Prostate gland (tissue), 2 donors: ENCODE measurements around the gene ACOX3.

Experiments used
- CTCF ChIP-seq, 4 experiments: fragments of 200-600 bp in 2 of 4; fragments of 450-650 bp in 2 of 4; sonication (generic) in 2 of 4; IDR thresholded peaks; 1 replicate in 3 of 4; 2 replicates in 1 of 4; pipeline ENCODE4 v1.5.1; 2016 to 2019; ENCODE audit warnings: antibody characterized with exemption in 4 of 4, mild to moderate bottlenecking in 2 of 4, moderate library complexity in 2 of 4
- POLR2A ChIP-seq: fragments of 450-650 bp; IDR thresholded peaks from one replicate; pipeline ENCODE4 v1.6.1; 2016; ENCODE audit warnings: antibody characterized with exemption, mild to moderate bottlenecking
- POLR2AphosphoS5 ChIP-seq: sonication (generic); formaldehyde crosslinking; IDR thresholded peaks from one replicate; pipeline ENCODE4 v1.6.1; 2017; ENCODE audit warnings: antibody characterized with exemption

GRCh38 chr4:8379281-8379680, 61.2 kb downstream of the ACOX3 start:
- TF ChIP-seq CTCF (IDR thresholded peaks at IDR 0.05) (no peak), POLR2A (no peak), POLR2AphosphoS5 (no peak)
